GM12801 (cell line): ENCODE data around the gene PCK2.

Experiments used
- CTCF ChIP-seq: IDR thresholded peaks from one replicate; pipeline ENCODE4 v1.5.1; 2011; ENCODE audit warnings: control low read depth; ENCODE audit not compliant: insufficient read length; ENCODE audit errors: extremely low read depth

Gene PCK2

GRCh38 chr14:24082411-24083080 lies 11.6 kb upstream of the PCK2 start:
- TF ChIP-seq CTCF: no peak

GRCh38 chr14:24083462-24083861 lies 10.6 kb upstream of the PCK2 start:
- TF ChIP-seq CTCF: no peak

GRCh38 chr14:24084440-24084839 lies 9.7 kb upstream of the PCK2 start:
- no peak for TF ChIP-seq CTCF

GRCh38 chr14:24085215-24085614 lies 8.9 kb upstream of the PCK2 start:
- TF ChIP-seq CTCF: no peak

GRCh38 chr14:24086193-24086955 lies 7.7 kb upstream of the PCK2 start:
- TF ChIP-seq CTCF: no peak

- no peak for TF ChIP-seq CTCF
These were observed 7.1 kb upstream of the PCK2 start for GRCh38 chr14:24087004-24087403.

GRCh38 chr14:24088095-24088494 lies 6.0 kb upstream of the PCK2 start:
- TF ChIP-seq CTCF: no peak
